HepG2 (cell line): ENCODE data around the gene MBTPS1. TPM values are rescaled to one million over a fixed set of nuclear protein-coding genes. Genes with fewer than 3 reads are reported as not detected.
A peak's percentile ranks its signal among the peaks of the same experiment; 100 is the strongest.

ENCODE experiments used
- ATAC-seq: fragments of 200-7000 bp; cut with Tn5 transposase; 3 replicates; pipeline ENCODE4 v1.9.1; 2020; ENCODE audit warnings: mild to moderate bottlenecking, moderate library complexity
- BruUV-seq: library from RNA; stranded (reverse); fragments of 400-500 nt; replicated peaks from 2 replicates; lab custom pipeline; 2021; lab: Mats Ljungman, UMichigan
- CTCF ChIA-PET: fragments of 300-600 bp; formaldehyde crosslinking; extraction: SDS; loops from one replicate; lab custom pipeline; 2021; ENCODE audit warnings: low total read pairs, inconsistent platforms, low intra/inter-chr PET ratio; lab: Yijun Ruan, JAX
- POLR2A ChIA-PET: fragments of 350-600 bp; sonication (Branson Sonifier 250); formaldehyde crosslinking; loops from one replicate; lab custom pipeline; 2020; ENCODE audit warnings: antibody characterized with exemption, inconsistent platforms; lab: Yijun Ruan, JAX
- DNase-seq: peaks from one replicate; pipeline ENCODE4 v3.0.0-alpha.2; 2015; ENCODE audit warnings: low spot score
- FAIRE-seq: peaks from 3 replicates; lab custom pipeline; 2011; peaks lifted over from hg19 to GRCh38; lab: Jason Lieb, UNC
- H2AFZ ChIP-seq: one replicate; pipeline ENCODE4 v1.6.1; 2011; ENCODE audit warnings: low read length, inconsistent platforms
- H3K27ac ChIP-seq: fragments of 300-600 bp; 3 replicates; pipeline ENCODE4 v1.8.0; 2011; ENCODE audit warnings: mixed run types, mild to moderate bottlenecking, mixed read lengths, low read length, inconsistent platforms; ENCODE audit not compliant: insufficient read depth; ENCODE audit errors: extremely low read length
- H3K27me3 ChIP-seq, 2 experiments: fragments of 200-600 bp in 1 of 2; 2 replicates in 1 of 2; 3 replicates in 1 of 2; pipeline versions ENCODE4 v1.6.0 to v1.8.0; 2011; ENCODE audit warnings: low read length in 2 of 2, mild to moderate bottlenecking in 2 of 2, moderate library complexity in 2 of 2, inconsistent platforms in 1 of 2; ENCODE audit not compliant: insufficient read depth in 2 of 2, control insufficient read depth in 1 of 2
- H3K36me3 ChIP-seq, 2 experiments: fragments of 200-600 bp in 1 of 2; replicated peaks in 1 of 2; 2 replicates in 1 of 2; 3 replicates in 1 of 2; pipeline versions ENCODE4 v1.5.1 to v1.8.0; 2011; ENCODE audit warnings: low read length in 2 of 2, inconsistent platforms in 1 of 2; ENCODE audit not compliant: insufficient read depth in 2 of 2, control insufficient read depth in 1 of 2
- H3K4me1 ChIP-seq: 2 replicates; pipeline ENCODE4 v1.5.1; 2012; ENCODE audit warnings: low read length, inconsistent platforms; ENCODE audit not compliant: insufficient read depth
- H3K4me2 ChIP-seq: 2 replicates; pipeline ENCODE4 v1.6.0; 2011; ENCODE audit warnings: low read depth, low read length, inconsistent platforms
- H3K4me3 ChIP-seq, 3 experiments: fragments of 200-600 bp in 1 of 3; sonication (generic), shearing (Covaris generic) in 1 of 3; replicated peaks in 1 of 3; 2 replicates each; pipeline ENCODE4 v1.5.1; 2011 to 2016; ENCODE audit warnings: low read length in 3 of 3, inconsistent platforms in 2 of 3, low read depth in 2 of 3, mild to moderate bottlenecking in 2 of 3, control low read depth in 1 of 3, mixed read lengths in 1 of 3; ENCODE audit not compliant: insufficient read depth in 1 of 3
- H3K79me2 ChIP-seq: one replicate; pipeline ENCODE4 v1.6.1; 2011; ENCODE audit warnings: low read length, inconsistent platforms; ENCODE audit not compliant: insufficient read depth
- H3K9ac ChIP-seq: 2 replicates; pipeline ENCODE4 v1.6.0; 2011; ENCODE audit warnings: mild to moderate bottlenecking, low read depth, low read length, inconsistent platforms; ENCODE audit not compliant: insufficient read depth
- H3K9me3 ChIP-seq: 2 replicates; pipeline ENCODE4 v1.5.1; 2012; ENCODE audit warnings: mild to moderate bottlenecking, low read length
- H4K20me1 ChIP-seq: 2 replicates; pipeline ENCODE4 v1.6.0; 2011; ENCODE audit warnings: inconsistent platforms, mild to moderate bottlenecking, low read length, moderate library complexity; ENCODE audit not compliant: insufficient read depth
- FOSL2 ChIP-seq: sonication (generic); formaldehyde crosslinking; IDR thresholded peaks from 2 replicates; pipeline ENCODE4 v1.4.0; 2020; ENCODE audit warnings: missing genetic modification reagents
- FOXO4 ChIP-seq: sonication (generic); formaldehyde crosslinking; conservative IDR thresholded peaks from 2 replicates; pipeline ENCODE4 v1.8.1; 2023; ENCODE audit warnings: missing genetic modification reagents
- IKZF4 ChIP-seq: sonication (generic); formaldehyde crosslinking; IDR thresholded peaks from 2 replicates; pipeline ENCODE4 v1.5.1; 2020; ENCODE audit warnings: borderline replicate concordance, mild to moderate bottlenecking, low read depth, missing genetic modification reagents; ENCODE audit errors: not compliant biosample characterization
- ISL2 ChIP-seq: sonication (generic); formaldehyde crosslinking; IDR thresholded peaks from 2 replicates; pipeline ENCODE4 v1.5.0; 2020; ENCODE audit warnings: missing genetic modification reagents
- WGBS: methylation state at CpG from one replicate; pipeline ENCODE4 v1.1.6; 2017; ENCODE audit warnings: low lambda C conversion rate; 5-methylcytosine and 5-hydroxymethylcytosine counted together
- in situ Hi-C: cut with HindIII; loops from 2 replicates; pipeline ENCODE4 v1.10.0; 2017; ENCODE audit warnings: low pct_unique_long_range_greater_than_20kb; ENCODE audit not compliant: extremely low pct_ligation_motif_present
- intact Hi-C: fragments of 100-400 bp; cut with micrococcal nuclease; formaldehyde crosslinking; loops from one replicate; pipeline ENCODE4 v1.10.0; 2022; ENCODE audit not compliant: unreplicated experiment
- polyA plus RNA-seq, 8 experiments: library from polyadenylated mRNA; depleted of rRNA in 3 of 8; stranded (reverse) in 7 of 8; unstranded in 1 of 8; fragments of >200 nt; fragmentation: Illumina TruSeq in 4 of 8; extraction: Trizol in 4 of 8; gene quantifications; 2 replicates each; pipeline versions ENCODE4 v1.2.1 to v1.2.3, GENCODE V29; 2011 to 2016; ENCODE audit warnings: low read depth in 4 of 8, missing spikeins in 1 of 8, mixed read lengths in 1 of 8; ENCODE audit not compliant: insufficient read depth in 1 of 8
- total RNA-seq, 5 experiments: library from RNA; depleted of rRNA; stranded (reverse); fragments of >200 nt; fragmentation: Illumina TruSeq; extraction: Trizol; gene quantifications; 2 replicates each; pipeline ENCODE4 v1.2.3, GENCODE V29; 2016; ENCODE audit warnings: low read depth in 1 of 5

Gene MBTPS1
- total and polyA plus RNA-seq, 2 of the 13 experiments (the other 11 are each of a cell fraction or from before 2014, with no cell fraction given): 56.7 to 91.3 TPM

DNA sequence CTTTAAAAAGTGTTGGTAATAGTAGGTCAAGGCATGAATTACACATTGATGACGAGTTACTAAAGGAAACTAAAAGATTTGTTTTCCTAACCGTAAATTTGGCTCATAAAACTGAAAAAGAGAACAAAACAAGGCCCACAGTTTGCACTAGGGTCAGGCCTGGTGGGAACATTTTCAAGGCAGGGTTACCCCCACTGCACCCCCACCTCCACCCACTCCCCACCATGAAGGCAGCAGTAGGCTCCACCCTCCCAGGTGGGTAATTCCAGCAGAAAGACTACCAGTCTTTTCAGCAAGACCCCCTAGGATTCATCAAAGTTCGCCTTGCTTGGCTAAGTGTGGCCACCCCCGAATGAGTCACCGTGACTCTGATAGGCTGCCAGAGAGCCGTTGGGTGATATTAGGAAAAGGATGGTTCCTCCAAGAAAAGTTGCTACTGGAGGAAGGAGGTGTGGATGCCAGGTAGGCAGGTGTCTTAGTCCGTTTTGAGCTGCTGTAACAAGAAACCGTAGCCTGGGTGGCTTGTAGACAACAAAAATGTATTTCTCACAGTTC is 37.0 kb upstream of the MBTPS1 start:
- intact Hi-C loops: no loop called here
- ChIA-PET CTCF (no interaction called here), POLR2A (no interaction called here)
- WGBS: 20% methylated on average over 8 of the region's 8 CpGs
- TF ChIP-seq FOSL2 (peak; percentile 64), ISL2 (CRISPR knock-in tag) (no peak)
- Histone ChIP-seq H3K4me2 (no peak overlapping the region), H3K4me1 (peaks cover 6% of the 10 kb centered on the region; the same call in 1 of the 2 replicates), H3K79me2 (no peaks in the 10 kb centered on the region), H2AFZ (no peak overlapping the region), H3K36me3 (no peaks in the 10 kb centered on the region), H3K9me3 (no peaks in the 10 kb centered on the region), H3K9ac (no peak overlapping the region), H4K20me1 (no peaks in the 10 kb centered on the region; the same call in 1 of the 2 replicates), H3K27ac (no peak overlapping the region), H3K27me3 (peaks cover 2 to 36% of the 10 kb centered on the region in 2 experiments; a peak in 3 of 5 replicates), H3K4me3 (no peak overlapping the region)
- ATAC-seq (no peak; the same call in 2 of the 3 replicates), FAIRE-seq (no peak), DNase-seq (no peak)
- no TSS peak for BruUV-seq
- in situ Hi-C loops: no loop called here

DNA sequence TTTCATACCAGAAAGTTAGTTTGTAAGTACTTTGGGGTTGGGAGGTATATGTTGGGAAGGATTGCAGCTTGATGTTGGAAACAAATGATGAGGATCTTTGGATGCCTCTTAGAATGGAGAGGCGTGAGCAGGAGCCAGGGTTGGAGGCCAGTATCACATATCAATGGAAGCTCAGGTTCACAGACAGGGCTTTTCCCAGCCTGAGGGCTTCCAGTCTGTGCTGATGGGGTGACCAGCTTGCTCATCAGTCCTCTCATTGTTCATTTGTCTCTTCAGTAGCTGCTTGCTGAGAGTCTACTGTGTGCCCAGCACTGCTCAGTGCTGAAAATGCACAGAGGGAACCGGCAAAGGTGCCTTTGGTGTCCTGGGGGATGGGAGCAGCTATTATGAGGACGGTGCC is 34.2 kb upstream of the MBTPS1 start:
- no peak overlapping the region for H3K4me3 ChIP-seq
- CTCF ChIA-PET: no interaction called here
- no TSS peak for BruUV-seq
- H3K27me3 ChIP-seq: peaks cover 3 to 26% of the 10 kb centered on the region in 2 experiments
- H2AFZ ChIP-seq: no peak overlapping the region
- no peak; the same call in 2 of the 3 replicates for ATAC-seq
- no peaks in the 10 kb centered on the region for H3K79me2 ChIP-seq
- 0 out of 2 replicates have a peak, but pooled peaks have one; percentile 29 for TF ChIP-seq FOXO4 (CRISPR knock-in tag)
- no peak for TF ChIP-seq IKZF4 (CRISPR knock-in tag)
- TF ChIP-seq, all 625 proteins: peak for 1
- POLR2A ChIA-PET: interaction anchor here (1.2 to 2.4 kb wide), 2 partner anchors 28 to 34 kb away, joined by 4 to 6 read pairs; partner anchors contain the start of gene MBTPS1
- Histone ChIP-seq H3K4me1 (peaks cover 6% of the 10 kb centered on the region; the same call in 1 of the 2 replicates), H3K9ac (no peak overlapping the region), H3K27ac (no peak overlapping the region), H3K4me2 (no peak overlapping the region), H3K9me3 (no peaks in the 10 kb centered on the region), H3K36me3 (no peaks in the 10 kb centered on the region), H4K20me1 (no peaks in the 10 kb centered on the region)
- FAIRE-seq (no peak), DNase-seq (no peak)
- 8% methylated on average over 3 of the region's 3 CpGs for WGBS
- in situ Hi-C loops (no loop called here), intact Hi-C loops (no loop called here)
